Sigmoid colon (tissue), 4 donors: ENCODE measurements around the gene DDX27.

Source experiments
- CTCF ChIP-seq, 4 experiments: fragments of 450-650 bp in 3 of 4; fragments of 200-600 bp in 1 of 4; IDR thresholded peaks; one replicate each; pipeline ENCODE4 v1.5.1; 2016 to 2019; ENCODE audit warnings: antibody characterized with exemption in 4 of 4, mild to moderate bottlenecking in 3 of 4, moderate library complexity in 2 of 4
- EP300 ChIP-seq, 4 donors: sonication (generic); formaldehyde crosslinking; IDR thresholded peaks; one replicate each; pipeline ENCODE4 v1.6.1; 2017; ENCODE audit warnings: antibody characterized with exemption in 4 of 4
- POLR2A ChIP-seq, 2 donors: fragments of 450-650 bp; IDR thresholded peaks; one replicate each; pipeline ENCODE4 v1.6.1; 2016; ENCODE audit warnings: antibody characterized with exemption in 2 of 2, mild to moderate bottlenecking in 2 of 2, moderate library complexity in 2 of 2
- POLR2AphosphoS5 ChIP-seq, 4 donors: sonication (generic); formaldehyde crosslinking; IDR thresholded peaks; one replicate each; pipeline ENCODE4 v1.6.1; 2017; ENCODE audit warnings: antibody characterized with exemption in 4 of 4

GRCh38 chr20:49280463-49281058 is 61.3 kb downstream of the DDX27 start:
- TF ChIP-seq CTCF (IDR thresholded peaks at IDR 0.05) (no peak), EP300 (IDR thresholded peaks at IDR 0.05) (no peak), POLR2A (IDR thresholded peaks at IDR 0.05) (no peak), POLR2AphosphoS5 (IDR thresholded peaks at IDR 0.05) (no peak)
